ENCODE measurements around the gene ANKRD42.
"Not testable (repeated sequence)": the region's sequence is repeated elsewhere in the genome, so short reads cannot be mapped to it uniquely, and the experiment has no call there.

Gene ANKRD42

GRCh38 chr11:83241291-83241946 lies 47.9 kb downstream of the ANKRD42 start:
- DNase-seq (ENCODE audit: low read depth), result peak; percentile 82

DNA sequence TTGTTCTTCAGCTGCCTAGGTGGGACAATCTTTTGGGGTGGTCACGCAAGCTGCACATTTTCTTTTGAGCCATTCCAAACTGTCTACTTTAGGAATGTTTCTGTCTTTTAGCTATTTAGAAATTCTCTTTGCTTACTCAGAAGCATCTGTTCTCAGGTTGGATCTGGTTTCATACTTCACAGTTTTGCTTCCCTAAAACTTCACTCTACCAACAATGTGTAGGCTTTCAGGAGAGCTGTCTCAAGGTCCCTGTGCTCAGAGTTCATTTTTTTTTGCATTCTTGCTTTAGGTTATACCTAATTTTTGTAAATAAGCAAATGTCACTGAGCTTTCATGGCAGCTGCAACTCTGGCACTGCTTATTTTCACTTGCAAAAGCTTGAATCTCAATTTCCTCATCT lies 55.9 kb downstream of the ANKRD42 start:
- no peak for DNase-seq (ENCODE audit: low read depth)

GRCh38 chr11:83249972-83250593 lies 56.6 kb downstream of the ANKRD42 start:
- DNase-seq (ENCODE audit: low read depth), result peak; percentile 70

DNA sequence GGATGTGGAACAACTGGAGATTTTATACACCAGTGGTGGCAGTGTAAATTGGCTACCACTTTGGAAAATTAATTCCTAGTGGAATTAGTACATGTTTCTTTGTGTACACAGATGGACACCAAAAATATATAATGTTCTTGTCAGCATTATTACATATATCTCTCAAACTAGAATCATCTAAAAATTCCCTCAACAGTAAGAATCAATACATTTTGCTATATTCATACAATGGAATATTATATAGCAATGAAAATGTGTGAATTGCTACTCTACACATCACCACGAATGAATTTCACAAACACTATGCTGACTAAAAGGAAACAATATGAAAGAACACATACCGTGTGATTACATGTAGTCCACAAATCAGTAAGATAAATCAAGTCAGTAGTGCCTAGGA lies 58.8 kb downstream of the ANKRD42 start:
- no peak for DNase-seq (ENCODE audit: low read depth)

- DNase-seq (ENCODE audit: low read depth), result no peak
Measured at GRCh38 chr11:83252941-83253340, 59.4 kb downstream of the ANKRD42 start.

DNA sequence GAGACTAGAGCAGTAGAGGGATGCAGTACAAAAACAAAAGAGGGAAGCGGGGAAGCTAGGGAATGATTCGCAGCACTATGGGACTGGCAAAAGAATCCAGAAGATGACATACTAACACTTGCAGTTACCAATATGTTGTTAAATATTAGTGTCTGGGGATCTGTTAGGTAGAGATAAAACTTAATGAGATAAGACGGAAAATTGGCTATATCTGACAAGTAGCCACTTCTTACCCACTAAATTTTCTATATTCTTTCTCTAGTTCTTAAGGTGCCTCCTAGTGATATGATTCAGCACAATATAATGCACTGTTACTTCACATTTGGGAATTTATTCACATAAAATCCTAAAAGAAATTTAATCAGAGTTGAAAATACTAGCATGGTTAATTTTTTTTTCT lies 61.9 kb downstream of the ANKRD42 start:
- no peak for DNase-seq (ENCODE audit: low read depth)

- DNase-seq (ENCODE audit: low read depth), result no peak
Measured at GRCh38 chr11:83256602-83257340, 63.3 kb downstream of the ANKRD42 start.

GRCh38 chr11:83257761-83258168 lies 64.3 kb downstream of the ANKRD42 start:
- peak; percentile 93 for DNase-seq (ENCODE audit: low read depth)

GRCh38 chr11:83259559-83259958 lies 66.0 kb downstream of the ANKRD42 start:
- no peak for DNase-seq (ENCODE audit: low read depth)

DNA sequence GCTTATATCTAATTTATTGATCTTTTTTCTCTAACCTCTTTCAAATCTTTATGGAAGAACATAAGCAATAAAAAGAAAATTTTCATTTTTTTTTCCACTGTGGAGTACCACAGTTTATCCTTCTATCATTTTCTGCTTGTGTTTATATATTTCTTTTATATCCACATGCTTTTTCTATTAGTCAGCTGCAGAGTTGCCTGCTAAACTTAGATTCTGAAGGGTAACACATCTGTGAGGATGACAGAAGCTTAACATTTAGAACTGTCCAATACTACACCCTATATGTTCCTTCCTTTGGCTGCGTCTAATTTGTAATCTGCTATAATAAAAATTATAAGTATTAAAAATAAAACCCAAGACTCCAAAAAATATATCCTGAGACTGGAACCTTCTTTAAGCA lies 71.8 kb downstream of the ANKRD42 start:
- peak; percentile 44 for DNase-seq (ENCODE audit: low read depth)

DNA sequence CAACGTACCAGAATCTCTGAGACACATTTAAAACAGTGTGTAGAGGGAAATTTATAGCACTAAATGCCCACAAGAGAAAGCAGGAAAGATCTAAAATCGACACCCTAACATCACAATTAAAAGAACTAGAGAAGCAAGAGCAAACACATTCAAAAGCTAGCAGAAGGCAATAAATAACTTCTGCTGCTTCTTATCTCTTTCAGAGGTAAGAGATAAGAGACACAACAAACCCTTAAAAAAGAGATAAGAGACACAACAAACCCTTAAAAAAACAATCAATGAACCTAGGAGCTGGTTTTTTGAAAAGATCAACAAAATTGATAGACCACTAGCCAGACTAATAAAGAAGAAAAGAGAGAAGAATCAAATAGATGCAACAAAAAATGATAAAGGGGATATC lies 75.6 kb downstream of the ANKRD42 start:
- DNase-seq (ENCODE audit: low read depth), result not testable (repeated sequence)

DNA sequence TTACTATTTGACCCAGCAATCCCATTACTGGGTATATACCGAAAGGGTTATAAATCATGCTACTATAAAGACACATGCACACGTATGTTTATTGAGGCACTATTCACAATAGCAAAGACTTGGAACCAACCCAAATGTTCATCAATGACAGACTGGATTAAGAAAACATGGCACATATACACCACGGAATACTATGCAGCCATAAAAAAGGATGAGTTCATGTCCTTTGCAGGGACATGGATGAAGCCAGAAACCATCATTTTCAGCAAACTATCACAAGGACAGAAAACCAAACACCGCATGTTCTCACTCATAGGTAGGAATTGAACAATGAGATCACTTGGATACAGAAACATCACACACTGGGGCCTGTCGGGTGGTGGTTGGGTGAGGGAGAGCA lies 78.2 kb downstream of the ANKRD42 start:
- not testable (repeated sequence) for DNase-seq (ENCODE audit: low read depth)

- DNase-seq (ENCODE audit: low read depth), result peak; percentile 75
Measured at GRCh38 chr11:83272627-83273026, 79.1 kb downstream of the ANKRD42 start.

- DNase-seq (ENCODE audit: low read depth), result no peak
Measured at GRCh38 chr11:83275888-83276641, 82.6 kb downstream of the ANKRD42 start.

DNA sequence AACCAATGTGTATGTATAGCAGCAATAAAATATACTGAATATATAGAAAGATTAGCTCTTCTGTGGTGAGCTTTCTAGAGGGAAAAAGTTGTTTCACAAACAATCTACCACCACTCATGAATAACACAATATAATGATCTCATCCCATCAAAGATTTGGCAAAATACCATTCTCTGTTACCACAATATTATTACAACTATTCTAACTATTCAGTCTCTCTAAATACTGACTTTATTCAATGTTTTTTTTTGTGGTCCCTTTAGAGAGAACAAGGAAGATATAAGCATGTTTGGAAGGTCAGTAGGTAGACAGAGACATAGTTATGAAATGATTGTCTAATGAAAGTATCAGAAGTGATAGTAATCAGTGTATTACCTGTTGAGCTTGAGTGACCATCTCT lies 84.8 kb downstream of the ANKRD42 start:
- DNase-seq (ENCODE audit: low read depth), result no peak

DNA sequence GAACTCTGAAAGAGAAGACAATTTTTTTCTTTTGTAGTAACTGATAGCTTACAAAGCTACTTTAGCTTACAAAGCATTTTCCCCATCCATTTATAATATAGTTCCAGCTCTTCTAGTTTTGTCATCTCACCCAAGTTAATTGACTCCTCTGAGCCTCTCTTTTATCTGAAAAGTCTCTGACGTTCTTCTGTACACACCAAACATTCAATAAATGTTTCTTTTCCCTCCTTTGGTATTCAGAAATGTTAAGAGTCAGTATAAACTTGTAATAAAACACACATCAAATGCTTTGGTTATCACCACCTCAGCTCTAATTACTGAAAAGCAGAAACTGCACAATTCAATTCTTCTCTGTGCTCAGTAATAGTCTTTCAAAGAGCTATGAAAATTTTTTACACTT lies 86.7 kb downstream of the ANKRD42 start:
- no peak for DNase-seq (ENCODE audit: low read depth)

DNA sequence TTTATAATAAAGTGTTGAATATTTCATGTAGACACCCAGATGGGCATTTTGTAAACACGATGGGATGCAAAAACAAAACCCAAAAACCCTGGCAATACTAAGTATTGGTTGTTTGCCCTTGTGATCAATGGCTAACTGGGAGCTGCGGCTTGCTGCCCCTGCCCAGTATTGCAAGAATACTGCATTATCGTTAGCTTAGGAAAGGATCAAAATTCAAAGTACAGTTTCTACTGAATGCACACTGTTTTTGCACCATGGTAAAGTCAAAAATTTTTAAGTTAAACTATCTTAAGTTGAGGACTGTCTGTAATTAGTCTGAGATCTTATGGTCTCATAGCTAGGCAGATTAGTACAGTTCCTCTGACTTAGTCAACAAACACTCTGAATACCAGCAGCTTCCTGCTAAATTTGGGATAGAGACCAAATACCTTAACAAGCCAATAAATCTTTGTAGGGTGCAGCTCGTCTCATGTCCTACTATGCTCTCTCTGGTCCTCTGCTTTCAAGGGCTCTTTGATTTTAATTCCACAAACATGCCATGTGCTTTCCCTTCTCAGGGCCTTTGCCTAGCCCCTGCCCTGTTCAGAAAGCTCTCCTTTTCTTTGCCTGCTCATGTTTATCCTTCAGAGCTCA lies 88.7 kb downstream of the ANKRD42 start:
- no peak for DNase-seq (ENCODE audit: low read depth)

- no peak for DNase-seq (ENCODE audit: low read depth)
Measured at GRCh38 chr11:83284501-83285150, 91.1 kb downstream of the ANKRD42 start.

GRCh38 chr11:83285151-83285770 lies 91.7 kb downstream of the ANKRD42 start:
- DNase-seq (ENCODE audit: low read depth), result no peak

DNA sequence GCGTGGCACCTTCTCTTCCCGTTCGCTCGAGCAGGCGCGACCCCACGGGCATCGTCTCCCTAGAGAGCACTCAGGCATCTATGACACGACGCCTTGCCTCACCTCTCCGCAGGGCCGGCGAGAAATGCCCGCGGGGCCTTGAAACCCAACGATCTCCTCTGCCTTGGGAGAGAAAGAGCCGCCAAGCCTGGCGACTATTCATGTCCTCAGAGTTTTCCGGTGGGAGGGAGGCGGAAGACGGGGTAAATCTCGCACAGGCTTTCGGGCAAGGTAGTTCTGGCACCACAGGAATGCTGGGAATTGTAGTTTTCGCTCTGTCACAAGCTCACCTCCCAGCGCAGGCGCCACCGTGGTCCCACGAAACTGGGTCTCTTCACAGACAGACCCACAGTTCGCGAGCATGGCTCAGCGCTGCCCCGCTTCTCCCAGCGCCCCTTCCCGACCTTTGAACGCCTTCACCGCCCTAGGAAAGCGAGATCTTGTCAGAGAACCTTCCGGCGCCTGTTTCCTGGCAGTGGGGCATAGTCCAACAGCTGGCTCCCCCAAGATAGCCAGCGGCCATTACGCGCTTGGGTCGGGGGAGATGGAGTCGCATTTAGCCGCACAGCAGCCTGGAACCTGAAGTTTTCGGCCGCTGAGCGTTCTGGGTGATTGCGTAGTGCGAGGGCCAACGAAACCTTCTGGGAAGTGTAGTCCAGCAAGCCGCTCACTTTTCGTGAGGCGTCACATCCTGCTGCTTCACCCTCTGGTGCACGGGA lies 92.4 kb downstream of the ANKRD42 start, which contains the start of gene CCDC90B:
Gene CCDC90B, minus strand, starts transcription at position 597 of the 758 bp plus-strand sequence. Its CDS starts 395 bp downstream, at position 202.
- peak; percentile 97 for DNase-seq (ENCODE audit: low read depth)
